SKM-1 (cell line): ENCODE data around the gene NCS1.

Experiments
- DNase-seq: peaks from one replicate; lab custom pipeline; 2025; ENCODE audit not compliant: unreplicated experiment; lab: John Stamatoyannopoulos, UW

The NCS1 gene

DNA sequence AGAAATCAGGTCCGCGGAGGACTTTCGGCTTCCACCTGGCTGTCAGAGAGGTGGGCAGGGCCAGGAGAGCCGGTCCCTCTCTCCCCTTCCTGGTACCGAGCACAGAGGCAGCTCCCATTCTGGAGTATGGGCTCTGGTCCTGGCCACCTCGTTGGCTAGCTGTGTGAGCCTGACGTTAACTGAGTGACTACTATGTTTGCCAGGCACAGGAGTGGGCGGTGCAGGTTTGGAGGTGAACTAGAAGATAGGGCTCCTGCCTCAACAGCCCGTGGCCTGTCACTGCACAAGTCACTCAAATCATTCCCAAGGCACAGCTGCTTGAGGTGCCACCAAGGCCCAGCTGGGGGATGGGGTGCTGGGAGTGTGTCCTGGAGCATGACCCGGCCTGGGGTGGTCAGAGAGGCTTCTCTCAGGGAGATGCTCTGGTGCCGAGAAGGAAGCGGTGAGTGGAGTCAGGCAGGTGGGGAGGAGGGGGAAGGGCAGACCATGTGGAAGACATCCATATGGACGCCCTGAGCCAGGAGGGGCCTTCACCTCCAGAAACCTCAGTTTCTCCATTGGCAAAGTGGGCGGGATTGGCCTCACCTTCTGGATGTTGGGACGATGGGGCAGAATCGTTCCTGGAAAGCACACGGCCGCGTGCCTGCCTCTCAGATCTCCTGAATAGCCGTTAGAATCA, 39.5 kb downstream of the NCS1 start:
- no peak for DNase-seq

DNA sequence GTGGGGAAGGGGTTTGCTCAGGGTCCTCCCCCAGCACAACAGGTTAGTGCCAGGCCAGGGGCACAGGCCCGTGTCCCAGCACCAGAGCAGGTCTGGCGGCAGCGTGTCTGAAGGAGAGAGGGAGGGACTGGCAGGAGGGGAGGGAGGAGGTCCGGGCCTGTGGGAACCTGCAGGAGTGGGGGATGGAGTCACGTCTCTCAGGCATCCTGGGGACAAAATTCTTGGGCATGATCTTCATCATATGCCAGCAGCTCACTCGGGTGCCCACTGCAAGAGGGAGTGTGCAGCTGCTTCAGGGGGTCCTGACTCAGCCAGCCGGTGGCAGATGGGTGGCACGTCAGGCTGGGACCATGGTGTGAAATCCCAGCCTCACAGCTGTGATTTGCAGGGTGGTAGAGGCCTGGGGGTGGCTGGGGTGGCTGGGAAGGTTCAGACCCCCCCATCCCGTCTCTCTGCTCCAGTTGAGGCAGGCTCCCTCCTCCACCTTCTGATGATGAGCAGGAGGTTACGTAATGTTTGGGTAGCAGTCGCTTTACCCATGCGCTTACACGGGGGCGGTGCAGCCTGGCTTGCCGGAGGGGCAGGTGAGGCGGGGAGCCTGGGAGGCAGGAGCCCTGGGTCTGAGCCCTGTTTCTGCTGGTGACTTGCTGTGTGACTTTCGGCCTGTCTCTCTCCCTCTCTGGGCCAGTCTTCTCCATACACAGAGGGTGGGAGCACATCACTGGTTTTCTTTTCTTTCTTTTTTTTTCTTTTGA, 40.5 kb downstream of the NCS1 start:
- DNase-seq = no peak

DNA sequence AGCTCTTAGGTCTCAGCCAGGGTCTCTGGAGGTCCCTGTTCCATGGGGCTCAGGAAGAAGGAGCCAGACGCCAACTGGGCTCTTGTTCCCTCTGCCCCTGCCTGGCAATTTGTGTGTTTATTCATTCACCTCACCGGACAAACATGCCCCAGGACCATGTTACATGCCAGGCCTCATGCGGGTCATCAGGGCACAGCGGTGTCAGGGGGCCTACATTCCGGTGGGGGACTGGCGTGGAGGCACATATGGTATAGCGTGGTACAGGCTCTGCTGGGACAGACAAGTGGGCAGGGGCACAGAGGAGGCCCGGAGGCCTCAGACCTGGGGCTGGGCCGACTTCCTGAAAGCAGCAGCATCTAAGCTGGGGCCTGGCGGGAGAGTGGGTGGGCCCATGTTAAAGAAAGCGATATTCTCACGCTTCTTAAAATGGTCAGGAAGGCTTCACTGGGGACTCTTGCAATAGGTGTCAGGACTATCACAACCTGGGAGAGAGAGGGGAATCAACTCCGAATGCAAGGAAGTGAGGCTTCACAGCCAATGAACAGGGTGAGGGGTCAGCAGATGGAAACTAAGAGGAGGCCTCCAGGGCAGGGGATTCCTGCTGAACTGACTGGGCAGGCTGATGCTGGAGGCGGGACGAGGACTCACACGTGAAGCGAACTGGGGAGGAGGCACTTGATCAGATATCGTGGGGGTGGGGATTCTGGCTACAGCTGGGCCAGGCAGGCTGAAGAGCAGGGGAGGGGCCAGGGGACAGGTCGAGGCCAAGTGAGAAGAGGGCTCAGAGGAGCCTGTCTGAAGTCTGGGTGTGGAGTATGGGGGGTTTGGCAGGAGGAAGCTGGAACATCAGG, 41.9 kb downstream of the NCS1 start:
- no peak for DNase-seq

DNA sequence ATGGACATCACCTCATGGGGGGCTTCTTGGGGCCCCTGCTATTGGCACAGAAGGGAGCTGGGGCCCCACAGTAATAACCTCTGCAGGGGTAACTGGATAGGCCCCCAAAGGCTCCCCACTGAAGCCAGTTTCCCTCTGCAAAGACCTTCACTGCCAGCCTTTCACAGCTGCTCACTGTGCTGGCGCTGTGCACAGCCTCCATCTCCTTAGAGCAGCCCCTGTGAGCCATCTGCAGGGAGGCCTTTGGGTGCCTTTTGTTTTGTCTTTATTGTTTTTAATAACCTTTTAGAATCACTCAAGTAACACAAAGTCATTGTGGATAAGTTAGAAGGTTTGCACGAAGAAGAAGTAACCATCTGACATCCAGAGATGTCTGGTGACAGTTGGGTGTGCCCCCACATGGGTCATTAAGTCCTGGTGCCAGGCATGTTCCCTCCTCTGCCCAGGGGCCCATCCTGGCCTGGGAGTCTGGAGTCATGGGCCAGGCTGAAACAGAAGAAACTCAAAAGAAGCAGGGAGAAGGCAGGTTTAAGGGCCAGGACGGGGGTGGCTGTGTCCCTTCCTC, 42.7 kb downstream of the NCS1 start:
- no peak for DNase-seq

DNA sequence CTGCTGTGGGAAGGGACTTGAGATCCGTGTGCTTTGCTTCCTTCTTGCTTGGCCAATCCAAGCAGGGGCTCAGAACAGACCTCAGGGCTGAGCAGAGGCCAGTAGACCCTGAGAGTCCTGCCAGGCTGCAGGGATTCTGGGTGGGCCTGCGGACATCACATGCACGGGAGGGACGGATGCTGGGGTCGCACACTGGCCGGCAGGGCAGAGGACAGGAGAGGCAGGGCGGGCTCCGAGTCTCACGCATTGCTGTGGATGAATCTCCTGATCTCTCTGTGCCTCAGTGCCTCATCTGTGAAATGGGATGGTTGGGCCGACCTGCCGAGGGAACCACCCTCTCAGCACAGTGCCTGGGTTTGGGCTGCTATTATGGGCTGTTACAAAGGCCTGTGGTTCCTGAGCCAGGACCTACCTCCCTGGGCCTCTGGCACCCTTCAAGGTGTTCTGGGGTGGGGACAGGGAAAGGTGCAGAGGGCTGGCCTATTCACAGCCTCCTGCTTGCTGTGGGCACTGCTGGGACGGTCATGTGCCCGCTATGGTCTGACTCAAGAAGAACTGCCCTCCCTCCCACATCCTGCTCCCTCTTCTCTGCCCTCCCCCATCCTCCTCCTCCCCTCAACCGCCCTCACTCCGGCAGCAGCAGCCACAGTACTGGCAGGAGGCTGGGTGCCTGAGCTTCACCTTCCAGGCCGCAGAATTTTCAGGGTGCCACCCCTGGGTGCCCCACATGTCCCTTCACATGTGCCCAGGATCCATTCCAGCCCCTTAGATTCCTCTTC, 43.3 kb downstream of the NCS1 start:
- DNase-seq = no peak

DNA sequence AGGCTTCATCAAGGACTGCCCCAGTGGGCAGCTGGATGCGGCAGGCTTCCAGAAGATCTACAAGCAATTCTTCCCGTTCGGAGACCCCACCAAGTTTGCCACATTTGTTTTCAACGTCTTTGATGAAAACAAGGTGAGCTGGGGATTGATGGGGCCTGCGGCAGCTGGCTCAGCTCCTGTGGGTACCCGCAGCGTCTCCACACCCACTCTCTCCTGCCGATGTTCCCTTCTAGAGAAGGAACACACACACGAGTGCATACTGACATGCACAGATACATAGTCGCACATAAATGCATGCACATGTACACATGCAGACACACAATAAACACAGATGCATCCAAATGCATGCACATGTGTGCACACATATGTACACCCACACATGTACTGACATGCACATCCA, 45.6 kb downstream of the NCS1 start:
- no peak for DNase-seq

DNA sequence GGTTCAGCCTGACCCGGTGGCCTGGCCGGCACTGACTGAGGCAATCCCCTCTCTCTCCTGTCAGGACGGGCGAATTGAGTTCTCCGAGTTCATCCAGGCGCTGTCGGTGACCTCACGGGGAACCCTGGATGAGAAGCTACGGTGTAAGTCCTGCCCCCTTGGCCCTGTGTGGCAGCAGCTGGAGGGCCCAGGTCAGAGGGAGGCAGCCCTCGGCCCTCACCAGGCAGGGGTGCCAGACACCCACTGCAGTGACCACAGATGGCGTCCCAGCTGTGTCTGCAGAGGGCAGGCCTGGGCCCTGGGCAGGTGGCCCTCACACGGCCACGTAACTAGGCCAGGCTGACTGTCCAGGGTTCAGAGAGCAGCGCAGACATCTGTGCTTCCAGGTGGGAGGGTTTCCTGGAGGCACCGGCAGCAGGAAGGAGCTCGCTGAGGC, 47.5 kb downstream of the NCS1 start:
- DNase-seq = no peak

DNA sequence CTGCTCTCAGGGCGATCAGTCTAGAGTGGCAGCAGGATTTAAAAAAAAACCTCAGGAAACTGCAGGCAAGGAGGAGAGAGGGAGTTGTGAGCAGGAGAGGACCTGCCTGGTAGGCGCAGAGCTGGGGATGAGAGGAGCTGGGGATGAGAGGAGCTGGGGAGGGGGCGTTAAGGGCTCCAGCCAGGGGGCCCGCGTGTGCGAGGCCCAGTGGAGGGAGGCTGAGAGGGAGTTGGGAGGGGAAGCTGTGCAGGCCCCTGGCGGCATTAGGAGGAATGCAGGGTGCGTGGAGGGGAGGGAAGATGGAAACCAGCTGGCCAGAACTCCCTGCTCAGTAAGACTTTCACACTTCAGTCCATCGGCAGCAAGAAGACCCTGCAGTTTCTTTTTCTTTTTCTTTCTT, 48.1 kb downstream of the NCS1 start:
- DNase-seq = no peak

DNA sequence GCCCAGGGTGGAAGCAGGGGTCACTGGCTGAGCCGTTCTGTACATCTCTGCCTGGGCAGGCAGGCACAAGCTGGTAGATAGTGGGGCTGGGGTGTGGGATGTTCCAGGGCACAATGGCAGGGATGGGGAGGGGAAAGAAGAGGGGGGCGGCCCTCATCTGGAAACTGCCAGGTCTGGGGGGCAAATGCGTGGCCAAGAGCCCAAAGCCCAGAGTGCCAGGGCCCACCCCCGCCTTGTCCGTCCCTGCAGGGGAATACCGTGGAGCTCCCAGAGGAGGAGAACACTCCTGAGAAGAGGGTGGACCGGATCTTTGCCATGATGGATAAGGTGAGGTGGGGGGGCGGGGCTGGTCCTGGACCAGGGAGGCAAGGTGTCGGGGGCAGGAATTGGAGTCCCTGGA, 50.6 kb downstream of the NCS1 start:
- no peak for DNase-seq

DNA sequence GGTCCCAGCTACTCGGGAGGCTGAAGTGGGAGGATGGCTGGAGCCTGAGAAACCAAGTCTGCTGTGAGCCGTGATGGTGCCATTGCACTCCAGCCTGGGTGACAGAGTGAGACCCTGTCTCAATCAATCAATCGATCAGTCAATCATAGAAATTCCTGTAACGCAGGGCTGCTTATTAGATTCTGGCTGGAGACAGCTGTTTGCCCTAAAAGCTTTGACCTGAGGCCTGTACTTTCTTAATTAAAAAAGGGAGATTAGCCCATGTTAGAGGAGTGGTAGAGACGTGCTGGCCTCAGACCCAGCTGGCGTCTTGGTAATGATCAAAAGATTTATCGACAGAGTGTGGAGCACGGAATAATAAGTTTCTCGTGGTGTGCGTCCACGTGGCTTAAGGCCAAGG, 52.9 kb downstream of the NCS1 start:
- no peak for DNase-seq

DNA sequence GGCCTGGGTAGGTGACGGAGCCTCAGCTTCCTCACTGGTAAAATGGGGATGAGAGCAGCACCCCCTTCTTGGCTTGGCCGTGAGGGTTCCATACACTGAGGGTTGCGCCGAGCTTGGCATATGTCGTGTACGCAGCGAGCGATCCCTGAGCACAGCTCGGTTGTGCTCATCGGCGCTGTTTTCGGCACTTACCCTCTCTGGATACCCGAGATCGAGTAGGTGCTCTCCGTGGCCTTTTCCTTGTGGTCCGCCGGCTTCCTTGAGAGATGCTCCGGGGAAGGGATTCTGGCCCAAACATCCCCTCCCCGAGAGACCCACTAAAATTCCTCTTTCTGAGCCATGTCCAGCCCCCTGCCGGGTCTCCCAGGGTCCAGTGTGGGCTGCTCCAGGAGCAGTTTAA, 53.4 kb downstream of the NCS1 start:
- no peak for DNase-seq

DNA sequence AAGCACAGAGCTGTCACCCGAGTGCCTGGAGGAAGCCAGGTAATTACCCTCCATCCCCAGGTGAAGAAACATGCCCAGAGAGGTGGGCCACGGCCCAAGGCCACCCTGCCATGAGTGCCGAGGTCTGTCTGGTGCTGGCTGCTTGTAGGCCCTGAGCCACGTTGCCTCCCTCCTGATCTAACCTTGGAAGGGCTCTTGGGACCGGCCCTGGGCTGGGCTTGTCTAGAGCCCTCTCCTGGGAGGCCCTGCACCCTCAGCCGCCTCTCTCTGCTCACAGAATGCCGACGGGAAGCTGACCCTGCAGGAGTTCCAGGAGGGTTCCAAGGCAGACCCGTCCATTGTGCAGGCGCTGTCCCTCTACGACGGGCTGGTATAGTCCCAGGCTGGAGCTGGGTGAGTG, 53.9 kb downstream of the NCS1 start:
- DNase-seq = no peak

DNA sequence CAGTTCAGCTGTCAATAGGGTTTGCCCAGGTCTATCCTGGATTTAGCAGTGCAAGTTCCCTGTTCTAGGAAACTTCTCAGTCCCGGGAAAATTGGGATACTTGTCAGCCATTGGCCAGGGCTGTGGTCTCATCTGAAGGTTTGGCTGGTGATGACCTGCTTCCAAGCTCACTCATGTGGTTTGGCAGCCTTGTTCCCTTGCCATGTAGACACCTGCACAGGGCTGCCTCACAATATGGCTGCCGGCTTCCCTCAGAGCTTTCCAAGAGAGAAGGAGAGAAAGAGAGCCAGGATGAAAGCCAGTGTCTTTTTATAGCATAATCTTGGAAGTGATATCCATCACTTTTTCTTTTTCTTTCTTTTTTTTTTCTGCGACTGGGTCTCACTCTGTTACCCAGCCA, 55.6 kb downstream of the NCS1 start:
- no peak for DNase-seq

DNA sequence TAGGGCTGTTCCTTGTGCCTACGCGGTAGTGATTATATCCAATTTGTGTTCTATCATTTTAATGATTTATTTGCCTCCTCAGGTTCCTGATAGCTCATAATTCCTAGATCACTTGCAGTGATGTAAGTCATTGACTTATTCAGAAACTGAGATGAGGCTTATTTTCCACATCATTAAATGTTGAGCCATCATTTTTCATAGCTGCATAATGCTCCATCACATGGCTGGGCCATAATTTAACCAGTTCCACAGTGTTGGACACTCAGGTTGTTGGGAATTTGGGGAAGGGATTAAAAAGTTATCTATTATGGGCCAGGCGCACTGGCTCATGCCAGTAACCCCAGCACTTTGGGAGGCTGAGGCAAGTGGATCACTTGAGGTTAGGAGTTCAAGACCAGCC, 57.6 kb downstream of the NCS1 start:
- DNase-seq = no peak

DNA sequence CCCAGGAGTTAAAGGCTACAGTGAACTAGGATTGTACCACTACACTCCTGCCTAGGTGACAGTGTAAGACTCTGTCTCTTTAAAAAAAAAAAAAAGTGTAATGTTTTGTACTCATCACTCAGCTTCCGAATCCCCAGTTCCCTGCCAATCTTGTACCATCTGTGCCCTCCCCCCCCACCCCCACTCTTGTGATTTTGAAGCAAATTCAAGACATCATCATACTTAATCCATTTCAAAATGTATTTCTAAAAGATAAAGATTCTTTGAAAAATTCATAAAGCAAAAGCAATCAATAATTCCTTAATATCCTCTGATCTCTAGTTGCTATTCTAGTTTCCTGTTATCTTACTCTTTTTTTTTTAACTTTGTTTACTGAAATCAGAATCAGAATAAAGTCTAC, 58.4 kb downstream of the NCS1 start:
- DNase-seq = no peak

DNA sequence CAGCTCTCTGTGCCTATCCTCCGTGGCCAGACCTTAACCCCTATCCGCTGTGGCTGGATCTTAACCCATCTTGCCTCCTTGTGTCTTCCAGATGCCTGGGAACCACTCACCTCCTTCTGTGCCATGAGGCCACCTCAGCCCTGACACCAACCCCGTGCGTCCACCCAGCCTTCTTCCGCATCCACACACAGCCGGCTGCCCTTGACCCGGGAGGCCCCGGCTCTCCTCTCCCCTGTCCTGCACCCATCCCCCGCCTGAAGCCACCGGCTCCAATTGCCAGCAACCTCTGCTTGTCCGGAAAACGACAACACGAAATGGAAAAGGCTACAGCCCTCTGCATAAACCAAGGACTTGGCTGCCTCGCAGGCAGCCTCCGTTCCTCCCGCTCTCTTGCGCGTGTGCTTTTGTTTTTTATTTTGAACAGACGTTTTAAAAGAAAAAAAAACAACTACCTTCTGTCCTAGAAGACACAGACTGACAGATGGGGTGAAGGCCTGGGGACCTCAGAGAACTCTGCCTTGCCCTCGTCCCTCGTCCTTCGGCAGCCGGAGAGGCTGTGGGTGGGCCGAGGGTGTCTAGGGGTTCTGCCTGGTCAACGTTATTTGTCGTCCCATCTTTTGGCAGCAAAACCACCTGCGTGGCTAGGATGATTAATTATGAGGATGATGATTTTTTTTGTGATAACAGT, 60.8 kb downstream of the NCS1 start:
- DNase-seq = no peak

DNA sequence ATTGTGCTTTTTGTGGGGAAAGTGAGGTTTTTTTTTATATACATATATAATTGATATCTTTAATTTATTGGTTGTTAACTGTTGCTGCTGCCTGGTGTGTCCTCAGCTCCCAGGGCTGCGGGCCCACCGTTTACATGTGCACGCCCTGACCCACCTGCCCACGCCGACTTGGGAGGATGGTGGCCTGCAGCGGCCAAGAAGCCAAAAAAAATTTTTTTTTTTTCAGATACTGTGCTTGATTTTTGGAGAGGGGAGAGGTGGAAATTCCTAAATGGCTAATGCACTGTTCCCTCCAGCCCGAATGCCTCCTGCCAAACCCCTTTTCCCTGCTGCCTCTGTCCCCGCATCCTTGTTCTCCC, 61.4 kb downstream of the NCS1 start:
- no peak for DNase-seq

DNA sequence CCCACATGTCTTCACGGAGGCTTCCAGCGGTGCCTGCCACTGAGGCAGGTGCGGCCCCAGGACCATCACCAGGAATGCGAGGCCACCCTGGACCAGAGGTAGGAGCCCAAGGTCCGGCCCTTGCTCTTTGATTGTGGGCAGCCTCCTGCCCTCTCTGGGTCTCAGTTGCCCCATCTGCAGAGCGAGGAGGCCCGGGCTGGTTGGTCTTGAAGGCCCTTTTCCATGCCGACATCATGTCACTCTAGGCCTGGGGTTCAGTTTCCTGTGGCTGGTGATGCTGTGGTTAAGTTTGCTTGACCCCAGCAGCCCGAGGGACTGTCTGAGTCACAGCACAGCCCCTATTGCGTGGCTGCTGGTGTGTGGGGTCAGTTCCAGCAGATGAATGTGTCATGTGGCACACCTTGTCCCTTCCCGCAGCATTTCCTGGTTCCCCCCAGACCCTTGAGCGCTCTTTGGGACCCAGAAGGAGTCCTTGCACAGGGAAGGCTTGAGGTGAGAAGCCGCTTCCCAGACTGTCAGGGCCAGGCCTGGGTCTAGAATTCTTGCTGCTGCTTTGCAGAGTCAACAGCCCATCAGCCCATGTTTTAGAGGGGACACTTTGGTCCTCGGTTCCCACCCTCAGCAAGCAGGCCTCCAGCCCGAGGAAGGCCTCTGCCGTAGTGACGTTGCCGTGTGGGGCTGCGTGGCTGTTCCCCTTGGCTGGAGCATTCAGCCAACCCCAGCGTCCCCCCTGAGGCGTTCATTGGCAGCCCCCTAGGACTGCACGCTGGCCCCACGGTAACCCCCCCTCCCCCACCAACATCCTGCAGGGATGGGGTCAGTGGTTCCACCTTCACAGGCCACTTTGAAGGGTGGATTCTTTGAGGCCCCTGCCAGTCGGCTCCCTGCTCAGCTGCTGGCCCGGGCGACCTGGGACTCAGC, 62.4 kb downstream of the NCS1 start:
- DNase-seq = no peak
